ENCODE results near the gene AFF3. TPM values are rescaled to one million over a fixed set of nuclear protein-coding genes. Genes with fewer than 3 reads are reported as not detected.

AFF3 gene
- total and polyA plus RNA-seq, 4 donors = 0.48 to 5.3 (median 2.3) TPM

GRCh38 chr2:99593692-99594427, 548.5 kb downstream of the AFF3 start:
- H3K9ac ChIP-seq (ENCODE audit: low read depth in 1 of 2, low read length in 2 of 2) = no peak overlapping the region
- no peaks in the 10 kb centered on the region for H3K9me3 ChIP-seq (ENCODE audit: control insufficient read depth in 4 of 4, low read length in 3 of 4)
- no peaks in the 10 kb centered on the region for H3K27me3 ChIP-seq (ENCODE audit: control insufficient read depth in 4 of 4, insufficient read depth in 4 of 4, low read length in 3 of 4)
- WGBS = 88% methylated on average over 54 of the region's 54 CpGs
- H3K4me3 ChIP-seq (ENCODE audit: low read depth in 1 of 3, low read length in 3 of 3) = no peak overlapping the region
- TF ChIP-seq HNF4A (conservative IDR thresholded peaks at IDR 0.05) (no peak), SP1 (IDR thresholded peaks at IDR 0.05) (no peak), ATF3 (IDR thresholded peaks at IDR 0.05) (no peak), JUND (IDR thresholded peaks at IDR 0.05) (no peak), EGR1 (IDR thresholded peaks at IDR 0.05; ENCODE audit: low read depth in 2 of 2) (no peak), FOXA1 (IDR thresholded peaks at IDR 0.05) (no peak), RAD21 (IDR thresholded peaks at IDR 0.05) (no peak), MAX (IDR thresholded peaks at IDR 0.05) (no peak), NR2F2 (IDR thresholded peaks at IDR 0.05) (no peak), RXRA (IDR thresholded peaks at IDR 0.05) (no peak), CTCF (IDR thresholded peaks at IDR 0.05; ENCODE audit: low read depth, low read length, missing input control) (no peak), HNF4G (IDR thresholded peaks at IDR 0.05) (no peak), FOXA2 (IDR thresholded peaks at IDR 0.05) (no peak), REST (IDR thresholded peaks at IDR 0.05) (no peak), YY1 (IDR thresholded peaks at IDR 0.05) (no peak), TAF1 (conservative IDR thresholded peaks at IDR 0.05) (no peak), ZBTB33 (IDR thresholded peaks at IDR 0.05) (no peak), GABPA (IDR thresholded peaks at IDR 0.05 in 1 of 2, conservative IDR thresholded peaks at IDR 0.05 in 1 of 2) (no peak)
- H3K27ac ChIP-seq (ENCODE audit: low read depth in 1 of 2, low read length in 2 of 2) = no peak overlapping the region
- H3K36me3 ChIP-seq (ENCODE audit: control insufficient read depth in 4 of 4, insufficient read depth in 3 of 4, low read depth in 1 of 4, low read length in 3 of 4) = peaks cover 0 to 4% (median 0%) of the 10 kb centered on the region in 4 donors
- H3K4me1 ChIP-seq (ENCODE audit: control insufficient read depth in 4 of 4, insufficient read depth in 4 of 4, low read length in 3 of 4) = no peaks in the 10 kb centered on the region
- no peak for DNase-seq (ENCODE audit: low spot score)

All from liver (tissue), 9 donors.